ENCODE results near the gene TRIM32. TPM values are rescaled to one million over a fixed set of nuclear protein-coding genes. Genes with fewer than 3 reads are reported as not detected.

The TRIM32 gene
- total RNA-seq, 2 experiments from 2014 or later: 11.4 to 13.9 TPM

GRCh38 chr9:116641292-116642059 lies 45.6 kb upstream of the TRIM32 start:
- Histone ChIP-seq H3K4me1 (ENCODE audit: insufficient read depth, low read length, poor library complexity, severe bottlenecking) (no peaks in the 10 kb centered on the region), H2AFZ (ENCODE audit: low read length) (no peak overlapping the region), H4K20me1 (ENCODE audit: insufficient read depth, low read length) (no peaks in the 10 kb centered on the region), H3K27ac (ENCODE audit: low read depth, low read length, poor library complexity, severe bottlenecking) (no peak overlapping the region), H3K79me2 (ENCODE audit: insufficient read depth, low read depth, low read length) (no peaks in the 10 kb centered on the region), H3K4me2 (ENCODE audit: low read length) (no peak overlapping the region), H3K9me3 (ENCODE audit: low read length) (no peaks in the 10 kb centered on the region), H3K36me3 (ENCODE audit: insufficient read depth, low read length) (no peaks in the 10 kb centered on the region), H3K4me3 (ENCODE audit: low read depth, low read length, poor library complexity, severe bottlenecking) (no peak overlapping the region), H3K9me2 (ENCODE audit: insufficient read depth, low read length) (no peaks in the 10 kb centered on the region)
- ChIA-PET POLR2A (interaction anchor here (0.6 to 0.9 kb wide), 4 partner anchors 10 to 418 kb away, joined by 3 to 4 read pairs (median 3); no protein-coding TSS in a partner anchor), CTCF (ENCODE audit: unreplicated experiment) (interaction anchor here (0.6 kb wide), 1 partner anchor 45 kb away, joined by 9 read pairs; the partner anchor contains the start of gene TRIM32)
- BruUV-seq (replicated peaks): no TSS peak
- intact Hi-C loops (cut with micrococcal nuclease; ENCODE audit: unreplicated experiment): no loop called here
- no peak for TF ChIP-seq CTCF (conservative IDR thresholded peaks at IDR 0.05; ENCODE audit: low read length)
- no peak for TF ChIP-seq EZH2phosphoT487 (IDR thresholded peaks at IDR 0.05; ENCODE audit: borderline replicate concordance, low read depth, low read length)
- DNase-seq (ENCODE audit: low spot score): no peak

- BruUV-seq (replicated peaks): no TSS peak
These were observed 43.4 kb upstream of the TRIM32 start for GRCh38 chr9:116643691-116644090.

More at GRCh38 chr9:116643691-116644090, 43.4 kb upstream of the TRIM32 start:
- TF ChIP-seq EZH2phosphoT487 (IDR thresholded peaks at IDR 0.05; ENCODE audit: borderline replicate concordance, low read depth, low read length): no peak
- no peak for TF ChIP-seq CTCF (conservative IDR thresholded peaks at IDR 0.05; ENCODE audit: low read length)
- Histone ChIP-seq H3K4me1 (ENCODE audit: insufficient read depth, low read length, poor library complexity, severe bottlenecking) (no peaks in the 10 kb centered on the region), H3K9me3 (ENCODE audit: low read length) (no peaks in the 10 kb centered on the region), H3K36me3 (ENCODE audit: insufficient read depth, low read length) (no peaks in the 10 kb centered on the region), H3K9me2 (ENCODE audit: insufficient read depth, low read length) (no peaks in the 10 kb centered on the region), H4K20me1 (ENCODE audit: insufficient read depth, low read length) (no peaks in the 10 kb centered on the region), H3K4me2 (ENCODE audit: low read length) (no peak overlapping the region), H3K4me3 (ENCODE audit: low read depth, low read length, poor library complexity, severe bottlenecking) (no peak overlapping the region), H3K27ac (ENCODE audit: low read depth, low read length, poor library complexity, severe bottlenecking) (no peak overlapping the region), H3K79me2 (ENCODE audit: insufficient read depth, low read depth, low read length) (no peaks in the 10 kb centered on the region), H2AFZ (ENCODE audit: low read length) (no peak overlapping the region)
- ChIA-PET CTCF (ENCODE audit: unreplicated experiment) (no interaction called here), POLR2A (no interaction called here)
- intact Hi-C loops (cut with micrococcal nuclease; ENCODE audit: unreplicated experiment): no loop called here
- no peak for DNase-seq (ENCODE audit: low spot score)
